Fibroblast of mammary gland (primary cell): ENCODE results near the gene PDHA2.
A peak's percentile ranks its signal among the peaks of the same experiment; 100 is the strongest.
"Not testable (repeated sequence)": the region's sequence is repeated elsewhere in the genome, so short reads cannot be mapped to it uniquely, and the experiment has no call there.

Source experiments
- DNase-seq: peaks from one replicate; pipeline ENCODE4 v3.0.0-alpha.2; 2010; ENCODE audit warnings: low read depth
- H3K4me3 ChIP-seq: 2 replicates; pipeline ENCODE4 v1.5.1; 2011; ENCODE audit warnings: low read depth, mild to moderate bottlenecking, low read length, moderate library complexity; ENCODE audit not compliant: control insufficient read depth
- CTCF ChIP-seq: conservative IDR thresholded peaks from 2 replicates; pipeline ENCODE4 v1.5.1; 2011; ENCODE audit warnings: low read depth, low read length, inconsistent platforms; ENCODE audit not compliant: control insufficient read depth, insufficient read depth

The PDHA2 gene

GRCh38 chr4:95833711-95834194, 6.1 kb upstream of the PDHA2 start:
- no peak for TF ChIP-seq CTCF
- H3K4me3 ChIP-seq: no peak overlapping the region
- DNase-seq: no peak

- DNase-seq: no peak
- no peak overlapping the region for H3K4me3 ChIP-seq
- TF ChIP-seq CTCF: no peak
Observed at GRCh38 chr4:95835672-95836071, 4.2 kb upstream of the PDHA2 start.

- DNase-seq: no peak
- no peak for TF ChIP-seq CTCF
- no peak overlapping the region for H3K4me3 ChIP-seq
Observed at GRCh38 chr4:95838192-95838591, 1.7 kb upstream of the PDHA2 start.

- H3K4me3 ChIP-seq: no peak overlapping the region
- DNase-seq: no peak
- no peak for TF ChIP-seq CTCF
Observed at GRCh38 chr4:95847908-95848460, 8.1 kb downstream of the PDHA2 start.

- no peak for DNase-seq
- no peak overlapping the region for H3K4me3 ChIP-seq
- no peak for TF ChIP-seq CTCF
Observed at GRCh38 chr4:95850161-95850560, 10.3 kb downstream of the PDHA2 start.

GRCh38 chr4:95857761-95858160, 17.9 kb downstream of the PDHA2 start:
- TF ChIP-seq CTCF: no peak
- DNase-seq: no peak
- no peak overlapping the region for H3K4me3 ChIP-seq

GRCh38 chr4:95867919-95868318, 28.0 kb downstream of the PDHA2 start:
- peak; percentile 6 for DNase-seq
- no peak overlapping the region for H3K4me3 ChIP-seq
- TF ChIP-seq CTCF: no peak

GRCh38 chr4:95869414-95869813, 29.5 kb downstream of the PDHA2 start:
- not testable (repeated sequence) for H3K4me3 ChIP-seq

More at GRCh38 chr4:95869414-95869813, 29.5 kb downstream of the PDHA2 start:
- not testable (repeated sequence) for DNase-seq
